GM23248 (cell line): ENCODE data around the gene C1QTNF2.

Experiments
- EZH2 ChIP-seq: fragments of 200-600 bp; sonication (generic); IDR thresholded peaks from 2 replicates; pipeline ENCODE4 v1.6.1; 2018; ENCODE audit warnings: antibody characterized with exemption, mild to moderate bottlenecking; ENCODE audit not compliant: insufficient read depth, poor library complexity, severe bottlenecking
- EZH2phosphoT487 ChIP-seq: fragments of 200-600 bp; sonication (generic); IDR thresholded peaks from 2 replicates; pipeline ENCODE4 v1.6.1; 2018; ENCODE audit warnings: antibody characterized with exemption, moderate library complexity, mild to moderate bottlenecking, low read depth; ENCODE audit not compliant: insufficient read depth

DNA sequence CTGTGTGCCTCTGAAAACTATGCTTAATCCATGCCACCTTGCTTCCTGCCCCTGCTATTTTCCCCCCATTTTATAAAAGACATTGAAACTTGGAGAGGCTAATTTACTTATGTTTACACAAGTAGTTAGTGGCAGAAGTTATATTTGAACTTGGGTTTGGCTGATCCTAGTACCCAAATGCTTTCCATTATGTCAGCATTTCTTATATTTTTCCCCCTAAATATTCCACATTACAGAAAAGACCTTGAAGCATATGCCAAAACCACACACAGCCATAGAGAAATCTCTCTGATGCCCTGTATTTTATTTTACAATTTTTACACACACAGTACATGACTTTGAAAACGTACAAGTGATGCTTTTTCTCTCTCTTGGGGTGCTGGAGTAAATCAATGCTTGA, 11.2 kb downstream of the C1QTNF2 start:
- TF ChIP-seq EZH2: no peak
- TF ChIP-seq EZH2phosphoT487: no peak
